IPS-NIHi7 (cell line): ENCODE measurements around the gene RRM1.
"Not testable (repeated sequence)": the region's sequence is repeated elsewhere in the genome, so short reads cannot be mapped to it uniquely, and the experiment has no call there.

Experiments used
- DNase-seq: peaks from one replicate; pipeline ENCODE4 v3.0.0; 2012; ENCODE audit warnings: mixed read lengths; ENCODE audit errors: extremely low spot score

The RRM1 gene

GRCh38 chr11:4076774-4077173, 17.8 kb upstream of the RRM1 start:
- no peak for DNase-seq

- no peak for DNase-seq
These were observed 11.4 kb upstream of the RRM1 start for GRCh38 chr11:4083198-4083597.

GRCh38 chr11:4084406-4085125, 10.0 kb upstream of the RRM1 start:
- DNase-seq = no peak

DNA sequence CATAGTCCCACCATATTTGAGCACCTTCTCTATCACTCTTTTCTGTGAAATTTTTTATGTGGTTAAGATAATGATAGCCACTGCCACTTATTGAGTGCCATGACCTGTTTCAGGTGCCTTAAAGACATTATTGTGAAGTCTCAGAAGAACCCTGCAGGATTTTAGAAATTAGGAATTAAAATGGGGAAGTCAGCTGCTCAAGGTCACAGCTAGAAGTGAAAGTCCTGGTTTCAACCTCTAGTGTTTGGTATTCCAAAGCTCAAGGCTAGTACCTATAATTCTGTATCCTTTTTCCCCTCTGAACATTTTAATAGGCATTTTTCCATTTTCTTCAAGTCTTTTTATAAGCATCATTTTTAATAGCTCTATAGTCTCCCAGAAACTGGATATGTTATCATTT, 9.0 kb upstream of the RRM1 start:
- no peak for DNase-seq

DNA sequence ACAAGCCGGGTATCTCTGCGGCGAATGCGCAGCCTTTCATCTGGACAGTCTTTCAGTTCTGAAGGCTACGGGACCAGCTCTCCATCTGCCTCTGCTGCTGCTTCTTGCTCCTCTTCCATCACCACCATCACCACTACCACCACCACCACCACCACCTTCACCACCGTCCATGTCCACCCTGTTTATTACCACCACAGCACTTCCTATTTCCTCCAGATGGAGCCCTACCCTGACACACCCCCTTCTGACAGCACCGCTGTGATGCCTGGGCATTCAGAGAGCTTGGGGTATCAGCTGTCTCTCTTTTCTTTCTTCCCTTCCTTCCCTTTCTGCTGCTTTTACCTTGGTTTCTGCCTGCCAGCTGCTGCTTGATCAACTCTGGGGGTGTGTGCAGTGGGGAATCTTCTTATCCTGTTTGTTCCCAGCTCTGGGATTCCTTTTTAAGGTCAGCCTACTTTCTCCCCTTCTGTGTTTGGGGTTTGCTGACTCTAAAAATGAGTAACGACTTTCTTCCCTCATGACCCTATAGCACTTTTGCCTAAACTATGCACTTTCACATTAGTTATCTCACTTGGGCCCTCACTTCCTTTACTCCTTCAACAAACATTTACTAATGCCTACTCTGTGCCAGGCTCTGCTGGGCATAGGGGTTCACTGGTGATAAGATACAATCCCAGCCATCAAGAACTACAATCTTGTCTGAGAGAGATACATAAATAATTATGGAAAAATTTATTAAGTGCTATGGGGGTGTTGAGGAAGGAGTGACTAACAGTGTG, 7.8 kb upstream of the RRM1 start:
- no peak for DNase-seq

DNA sequence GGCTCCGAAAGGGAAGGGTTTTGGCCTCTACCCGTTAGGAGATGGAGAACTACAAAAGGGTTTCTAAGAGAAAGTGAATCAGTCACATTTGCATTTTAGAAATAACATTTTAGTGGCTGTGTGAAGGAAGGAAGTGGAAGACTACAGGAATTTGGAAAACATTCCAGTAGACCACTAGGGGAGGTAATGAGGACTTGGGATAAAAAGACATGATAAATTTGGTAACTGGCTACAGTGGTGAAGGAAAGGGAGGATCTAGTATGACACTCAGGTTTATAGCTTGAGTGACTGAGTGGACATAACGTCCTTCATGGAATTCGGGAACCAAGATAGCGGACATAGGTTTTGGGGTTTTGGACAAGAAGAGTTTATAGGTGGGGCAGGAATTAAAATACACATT, 7.0 kb upstream of the RRM1 start:
- DNase-seq = no peak

- no peak for DNase-seq
These were observed 4.3 kb upstream of the RRM1 start for GRCh38 chr11:4090258-4090657.

- no peak for DNase-seq
These were observed 2.6 kb upstream of the RRM1 start for GRCh38 chr11:4092026-4092425.

- no peak for DNase-seq
These were observed 866 bp upstream of the RRM1 start for GRCh38 chr11:4093519-4094347.

GRCh38 chr11:4095509-4096230, 1.1 kb downstream of the RRM1 start:
- DNase-seq = no peak

DNA sequence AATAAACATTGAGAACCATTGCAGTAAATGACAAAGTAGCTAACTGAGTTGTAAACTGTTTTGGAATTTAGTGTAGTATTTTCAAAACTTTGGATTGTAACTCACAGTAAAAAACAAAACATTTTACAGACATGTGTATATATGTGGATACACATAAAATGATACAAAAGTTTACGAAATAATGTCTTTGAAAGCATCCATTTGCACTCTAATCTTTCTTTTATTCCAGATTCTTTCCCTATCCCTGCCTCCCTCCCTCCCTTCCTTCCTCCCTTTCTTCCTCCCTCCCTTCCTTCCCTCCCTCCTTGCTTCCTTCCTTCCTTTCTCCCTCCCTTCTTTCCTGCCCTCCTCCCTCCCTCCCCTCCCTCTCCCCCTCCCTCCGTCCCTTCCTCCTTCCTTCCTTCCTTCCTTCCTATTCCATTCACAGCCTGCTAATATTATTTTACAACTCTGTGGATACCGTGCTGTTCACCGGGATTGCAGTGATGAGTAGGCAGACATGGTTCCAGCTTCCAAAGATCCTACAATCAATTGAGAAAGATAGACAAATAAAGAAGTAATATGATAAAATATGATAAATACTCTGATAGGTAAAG, 3.5 kb downstream of the RRM1 start:
- no peak for DNase-seq

DNA sequence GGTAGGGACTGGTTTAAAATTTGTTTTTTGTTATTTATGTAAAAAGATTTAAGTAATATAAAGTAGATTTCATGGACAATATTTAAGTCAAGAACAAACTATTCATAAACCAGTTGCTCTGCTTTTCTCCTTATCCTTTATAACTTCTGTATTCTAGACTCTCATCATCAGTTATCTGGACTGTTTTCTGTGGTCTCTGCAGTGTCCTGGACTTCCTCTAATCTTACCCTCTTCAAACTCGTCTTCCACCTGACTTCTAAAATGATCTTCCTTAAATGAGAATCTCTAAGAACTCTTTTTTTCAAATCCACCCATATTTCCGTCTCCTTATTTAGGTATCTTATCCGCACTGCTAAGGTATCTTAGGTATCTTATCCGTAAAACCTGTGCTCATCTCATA, 8.1 kb downstream of the RRM1 start:
- no peak for DNase-seq

DNA sequence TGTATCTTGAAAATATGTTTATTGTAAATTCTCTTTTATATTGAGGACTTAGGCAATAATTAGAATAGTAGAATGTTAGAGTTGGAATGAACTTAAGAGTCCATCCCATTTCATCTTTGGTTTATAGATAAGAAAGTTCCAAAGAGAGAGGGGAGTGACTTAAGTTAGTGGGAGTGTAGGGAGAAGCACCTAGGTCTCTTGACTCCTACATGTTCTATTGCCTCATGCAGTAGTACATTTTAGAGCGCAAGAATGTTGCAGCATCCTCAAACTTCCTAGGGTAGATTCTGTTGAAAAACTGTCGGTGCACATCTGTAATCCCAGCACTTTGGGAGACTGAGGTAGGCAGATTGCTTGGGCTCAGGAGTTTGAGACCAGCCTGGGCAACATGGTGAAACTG, 8.7 kb downstream of the RRM1 start:
- DNase-seq = no peak

GRCh38 chr11:4105916-4106315, 11.3 kb downstream of the RRM1 start:
- DNase-seq = no peak

DNA sequence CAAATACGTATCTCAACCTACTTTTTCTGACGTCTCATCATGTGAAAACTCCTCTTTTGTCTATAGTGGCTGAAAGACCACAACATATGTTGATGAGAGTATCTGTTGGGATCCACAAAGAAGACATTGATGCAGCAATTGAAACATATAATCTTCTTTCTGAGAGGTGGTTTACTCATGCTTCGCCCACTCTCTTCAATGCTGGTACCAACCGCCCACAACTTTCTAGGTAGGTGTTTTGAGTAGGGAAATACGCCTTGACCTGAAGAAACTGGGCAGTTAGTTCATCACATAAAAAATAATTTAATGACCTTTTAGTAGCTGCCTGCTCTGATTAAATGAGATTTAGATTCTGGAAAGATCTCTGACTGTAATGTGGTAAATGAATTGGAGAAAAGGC, 17.2 kb downstream of the RRM1 start:
- no peak for DNase-seq

- DNase-seq = no peak
These were observed 20.5 kb downstream of the RRM1 start for GRCh38 chr11:4115128-4115527.

DNA sequence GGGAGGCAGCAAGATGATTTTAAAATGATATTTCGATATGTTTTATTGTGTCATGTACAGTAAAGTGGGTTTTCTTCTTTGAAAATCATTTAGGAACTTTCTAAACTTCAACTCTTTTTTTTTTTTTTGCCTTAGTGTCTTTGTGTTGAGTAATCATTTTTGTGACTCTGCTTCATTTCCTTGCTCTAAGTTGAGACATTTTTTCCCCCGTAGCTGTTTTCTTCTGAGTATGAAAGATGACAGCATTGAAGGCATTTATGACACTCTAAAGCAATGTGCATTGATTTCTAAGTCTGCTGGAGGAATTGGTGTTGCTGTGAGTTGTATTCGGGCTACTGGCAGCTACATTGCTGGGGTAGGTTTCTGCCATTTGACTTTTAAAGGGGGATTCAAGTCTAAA, 23.5 kb downstream of the RRM1 start:
- DNase-seq = no peak

DNA sequence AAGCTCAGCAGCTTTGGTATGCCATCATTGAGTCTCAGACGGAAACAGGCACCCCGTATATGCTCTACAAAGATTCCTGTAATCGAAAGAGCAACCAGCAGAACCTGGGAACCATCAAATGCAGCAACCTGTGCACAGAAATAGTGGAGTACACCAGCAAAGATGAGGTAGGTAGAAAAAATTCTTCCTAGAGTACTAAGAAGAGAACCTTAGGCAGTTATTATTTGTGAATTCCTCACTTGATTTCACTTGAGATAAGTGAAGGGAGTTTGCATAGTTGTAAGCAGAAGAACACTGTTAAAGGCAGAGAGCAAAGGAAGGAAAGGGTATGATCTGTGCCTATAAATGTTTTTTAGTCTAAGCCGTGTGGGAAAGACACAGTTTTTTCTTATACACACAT, 28.6 kb downstream of the RRM1 start:
- DNase-seq = no peak

- no peak for DNase-seq
These were observed 30.5 kb downstream of the RRM1 start for GRCh38 chr11:4125141-4125540.

GRCh38 chr11:4127357-4127756, 32.8 kb downstream of the RRM1 start:
- no peak for DNase-seq

DNA sequence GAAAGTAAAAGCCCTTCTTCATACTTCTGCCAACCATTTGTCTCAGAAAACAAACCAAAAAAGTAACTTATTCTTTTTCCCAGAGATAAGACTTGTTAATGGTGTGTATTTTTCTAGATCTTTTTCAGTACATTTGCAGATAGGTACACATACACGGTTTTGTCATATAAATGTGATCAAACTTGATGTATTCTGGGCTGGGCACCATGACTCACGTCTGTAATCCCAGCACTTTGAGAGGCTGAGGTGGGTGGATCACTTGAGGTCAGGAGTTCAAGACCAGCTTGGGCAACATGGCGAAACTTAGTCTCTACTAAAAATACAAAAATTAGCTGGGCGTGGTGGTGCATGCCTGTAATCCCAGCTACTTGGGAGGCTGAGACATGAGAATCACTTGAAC, 35.6 kb downstream of the RRM1 start:
- DNase-seq = not testable (repeated sequence)

DNA sequence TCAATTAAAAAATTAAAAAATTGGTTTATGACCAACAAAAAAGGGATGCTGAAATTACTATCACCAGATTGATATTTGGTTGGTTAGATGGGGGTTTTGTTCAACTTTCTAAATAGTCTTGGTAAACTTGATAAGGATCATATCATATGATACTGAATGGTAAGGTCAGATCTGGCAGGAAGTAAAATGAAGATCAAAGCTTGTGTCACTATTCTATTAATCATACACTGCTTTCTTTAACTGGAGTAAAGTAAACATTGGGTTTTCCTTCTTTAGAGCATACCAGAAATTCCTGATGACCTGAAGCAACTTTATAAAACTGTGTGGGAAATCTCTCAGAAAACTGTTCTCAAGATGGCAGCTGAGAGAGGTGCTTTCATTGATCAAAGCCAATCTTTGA, 40.2 kb downstream of the RRM1 start:
- DNase-seq = no peak
